Peyer's patch (tissue), 4 donors: Measurements from ENCODE around the gene ZNF217.
"Not testable (repeated sequence)": the region's sequence is repeated elsewhere in the genome, so short reads cannot be mapped to it uniquely, and the experiment has no call there.

Experiments used
- POLR2A ChIP-seq, 2 donors: fragments of 450-650 bp; IDR thresholded peaks; one replicate each; pipeline ENCODE4 v1.5.1; 2017; ENCODE audit warnings: antibody characterized with exemption in 2 of 2, mild to moderate bottlenecking in 2 of 2, moderate library complexity in 2 of 2
- TF ChIP-seq, protein P1 (sequence below), 6 experiments: fragments of 450-650 bp in 4 of 6; fragments of 200-600 bp in 2 of 6; sonication (generic) in 1 of 6; IDR thresholded peaks; one replicate each; pipeline ENCODE4 v1.5.1; 2017 to 2019; ENCODE audit warnings: antibody characterized with exemption in 6 of 6, mild to moderate bottlenecking in 3 of 6, moderate library complexity in 1 of 6

DNA sequence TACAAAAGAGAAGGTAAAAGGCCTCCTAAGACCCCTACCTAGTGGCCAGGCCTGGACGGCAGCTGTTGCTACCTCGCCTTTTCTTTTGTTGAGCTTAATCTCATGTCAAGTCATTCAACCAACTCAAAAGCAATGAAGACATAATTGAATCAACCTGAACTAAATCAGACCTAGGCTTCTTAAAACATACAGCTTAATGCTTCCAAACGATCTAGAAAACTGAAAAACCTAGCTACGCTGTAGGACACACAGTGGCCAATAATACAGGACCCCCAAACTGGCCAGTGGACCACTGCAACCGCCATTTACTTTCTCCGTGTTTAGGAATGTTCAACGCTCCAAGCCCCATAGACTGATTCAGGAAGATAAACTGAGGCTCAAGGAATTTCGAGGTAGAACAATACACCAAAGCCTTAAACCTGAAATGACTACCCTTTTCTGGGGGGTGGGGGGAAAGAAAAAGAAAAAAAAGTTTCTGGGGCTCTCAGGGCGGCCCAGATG lies 1.6 kb downstream of the ZNF217 start:
- TF ChIP-seq, protein P1, sequence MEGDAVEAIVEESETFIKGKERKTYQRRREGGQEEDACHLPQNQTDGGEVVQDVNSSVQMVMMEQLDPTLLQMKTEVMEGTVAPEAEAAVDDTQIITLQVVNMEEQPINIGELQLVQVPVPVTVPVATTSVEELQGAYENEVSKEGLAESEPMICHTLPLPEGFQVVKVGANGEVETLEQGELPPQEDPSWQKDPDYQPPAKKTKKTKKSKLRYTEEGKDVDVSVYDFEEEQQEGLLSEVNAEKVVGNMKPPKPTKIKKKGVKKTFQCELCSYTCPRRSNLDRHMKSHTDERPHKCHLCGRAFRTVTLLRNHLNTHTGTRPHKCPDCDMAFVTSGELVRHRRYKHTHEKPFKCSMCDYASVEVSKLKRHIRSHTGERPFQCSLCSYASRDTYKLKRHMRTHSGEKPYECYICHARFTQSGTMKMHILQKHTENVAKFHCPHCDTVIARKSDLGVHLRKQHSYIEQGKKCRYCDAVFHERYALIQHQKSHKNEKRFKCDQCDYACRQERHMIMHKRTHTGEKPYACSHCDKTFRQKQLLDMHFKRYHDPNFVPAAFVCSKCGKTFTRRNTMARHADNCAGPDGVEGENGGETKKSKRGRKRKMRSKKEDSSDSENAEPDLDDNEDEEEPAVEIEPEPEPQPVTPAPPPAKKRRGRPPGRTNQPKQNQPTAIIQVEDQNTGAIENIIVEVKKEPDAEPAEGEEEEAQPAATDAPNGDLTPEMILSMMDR (IDR thresholded peaks at IDR 0.05), result not testable (repeated sequence)
- not testable (repeated sequence) for TF ChIP-seq POLR2A (IDR thresholded peaks at IDR 0.05)
